ENCODE measurements around the gene MTX3.

The MTX3 gene

GRCh38 chr5:79990598-79991507 lies at the start of gene MTX3:
Gene MTX3 (minus strand): TSS chr5:79991262. CDS start chr5:79991238, 24 bp downstream.
- TF ChIP-seq ZNF274 (IDR thresholded peaks at IDR 0.05; ENCODE audit: low read depth, low read length), result no peak
- H3K4me3 ChIP-seq (ENCODE audit: low read length), result peak within 1 kb of the TSS; percentile 96

GRCh38 chr5:80039650-80040049 lies 48.6 kb upstream of the MTX3 start:
- TF ChIP-seq ZNF274 (IDR thresholded peaks at IDR 0.05; ENCODE audit: low read depth, low read length), result no peak
- no peak overlapping the region for H3K4me3 ChIP-seq (ENCODE audit: low read length)

GRCh38 chr5:80037366-80037765 lies 46.3 kb upstream of the MTX3 start:
- no peak for TF ChIP-seq ZNF274 (IDR thresholded peaks at IDR 0.05; ENCODE audit: low read depth, low read length)
- H3K4me3 ChIP-seq (ENCODE audit: low read length), result no peak overlapping the region

- no peak overlapping the region for H3K4me3 ChIP-seq (ENCODE audit: low read length)
- TF ChIP-seq ZNF274 (IDR thresholded peaks at IDR 0.05; ENCODE audit: low read depth, low read length), result no peak
These were observed 45.6 kb upstream of the MTX3 start for GRCh38 chr5:80036615-80037014.

- no peak overlapping the region for H3K4me3 ChIP-seq (ENCODE audit: low read length)
- TF ChIP-seq ZNF274 (IDR thresholded peaks at IDR 0.05; ENCODE audit: low read depth, low read length), result no peak
These were observed 44.8 kb upstream of the MTX3 start for GRCh38 chr5:80035839-80036238.

- TF ChIP-seq ZNF274 (IDR thresholded peaks at IDR 0.05; ENCODE audit: low read depth, low read length), result no peak
- no peak within 1 kb of the TSS for H3K4me3 ChIP-seq (ENCODE audit: low read length)
These were observed 44.1 kb upstream of the MTX3 start, which contains the start of gene THBS4 for GRCh38 chr5:80034962-80035821. Gene THBS4 (plus strand): TSS chr5:80035348. CDS start chr5:80035538, 190 bp downstream.

GRCh38 chr5:80034559-80034958 lies 43.5 kb upstream of the MTX3 start:
- H3K4me3 ChIP-seq (ENCODE audit: low read length), result no peak overlapping the region
- TF ChIP-seq ZNF274 (IDR thresholded peaks at IDR 0.05; ENCODE audit: low read depth, low read length), result no peak

GRCh38 chr5:80033513-80033912 lies 42.5 kb upstream of the MTX3 start:
- no peak for TF ChIP-seq ZNF274 (IDR thresholded peaks at IDR 0.05; ENCODE audit: low read depth, low read length)
- no peak overlapping the region for H3K4me3 ChIP-seq (ENCODE audit: low read length)

GRCh38 chr5:80031109-80031508 lies 40.0 kb upstream of the MTX3 start:
- no peak for TF ChIP-seq ZNF274 (IDR thresholded peaks at IDR 0.05; ENCODE audit: low read depth, low read length)
- no peak overlapping the region for H3K4me3 ChIP-seq (ENCODE audit: low read length)

GRCh38 chr5:80026841-80027240 lies 35.8 kb upstream of the MTX3 start:
- no peak for TF ChIP-seq ZNF274 (IDR thresholded peaks at IDR 0.05; ENCODE audit: low read depth, low read length)
- no peak overlapping the region for H3K4me3 ChIP-seq (ENCODE audit: low read length)

GRCh38 chr5:80025069-80025468 lies 34.0 kb upstream of the MTX3 start:
- TF ChIP-seq ZNF274 (IDR thresholded peaks at IDR 0.05; ENCODE audit: low read depth, low read length), result no peak

GRCh38 chr5:80010754-80011392 lies 19.8 kb upstream of the MTX3 start:
- H3K4me3 ChIP-seq (ENCODE audit: low read length), result no peak overlapping the region
- no peak for TF ChIP-seq ZNF274 (IDR thresholded peaks at IDR 0.05; ENCODE audit: low read depth, low read length)

More at GRCh38 chr5:80025069-80025468, 34.0 kb upstream of the MTX3 start:
- no peak overlapping the region for H3K4me3 ChIP-seq (ENCODE audit: low read length)

- no peak for TF ChIP-seq ZNF274 (IDR thresholded peaks at IDR 0.05; ENCODE audit: low read depth, low read length)
- H3K4me3 ChIP-seq (ENCODE audit: low read length), result no peak overlapping the region
These were observed 18.1 kb upstream of the MTX3 start for GRCh38 chr5:80008995-80009765.
